Thyroid gland (tissue), 4 donors: Measurements from ENCODE around the gene C6orf52.

Source experiments
- CTCF ChIP-seq, 6 experiments: fragments of 200-600 bp in 3 of 6; fragments of 450-650 bp in 3 of 6; sonication (generic) in 3 of 6; IDR thresholded peaks; one replicate each; pipeline ENCODE4 v1.5.1; 2016 to 2019; ENCODE audit warnings: antibody characterized with exemption in 6 of 6, mild to moderate bottlenecking in 2 of 6, inconsistent platforms in 1 of 6, moderate library complexity in 1 of 6
- POLR2A ChIP-seq, 2 donors: fragments of 450-650 bp; IDR thresholded peaks; one replicate each; pipeline ENCODE4 v1.6.1; 2017; ENCODE audit warnings: antibody characterized with exemption in 2 of 2, mild to moderate bottlenecking in 2 of 2, moderate library complexity in 1 of 2

GRCh38 chr6:10696655-10697054 is 2.2 kb upstream of the C6orf52 start:
- TF ChIP-seq CTCF (IDR thresholded peaks at IDR 0.05), result no peak
- TF ChIP-seq POLR2A (IDR thresholded peaks at IDR 0.05), result no peak
